PC-3 (cell line): ENCODE measurements around the gene UACA.
"Not testable (repeated sequence)": the region's sequence is repeated elsewhere in the genome, so short reads cannot be mapped to it uniquely, and the experiment has no call there.

Source experiments
- EZH2 ChIP-seq: fragments of 300-600 bp; sonication (generic); IDR thresholded peaks from one replicate; pipeline ENCODE4 v1.6.1; 2017; ENCODE audit warnings: antibody characterized with exemption, mild to moderate bottlenecking, low read length; ENCODE audit not compliant: unreplicated experiment
- TF ChIP-seq, protein P1 (sequence below): fragments of 300-600 bp; sonication (generic); conservative IDR thresholded peaks from 2 replicates; pipeline ENCODE4 v1.5.1; 2017; ENCODE audit warnings: antibody characterized with exemption, low read depth, mild to moderate bottlenecking, low read length

DNA sequence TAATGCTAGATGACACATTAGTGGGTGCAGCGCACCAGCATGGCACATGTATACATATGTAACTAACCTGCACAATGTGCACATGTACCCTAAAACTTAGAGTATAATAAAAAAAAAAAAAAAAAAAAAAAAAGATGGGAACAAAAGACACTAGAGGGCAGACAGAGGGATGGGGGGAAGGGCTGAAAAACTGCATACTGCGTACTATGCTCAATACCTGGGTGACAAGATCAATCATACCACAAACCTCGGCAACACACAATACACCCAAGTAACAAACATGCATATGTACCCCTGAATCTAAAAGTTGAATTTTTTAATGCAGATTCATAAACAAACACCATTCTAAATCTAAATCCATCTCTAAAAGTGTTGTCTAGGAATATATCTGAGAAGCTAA is 28.3 kb downstream of the UACA start:
- TF ChIP-seq, protein P1, sequence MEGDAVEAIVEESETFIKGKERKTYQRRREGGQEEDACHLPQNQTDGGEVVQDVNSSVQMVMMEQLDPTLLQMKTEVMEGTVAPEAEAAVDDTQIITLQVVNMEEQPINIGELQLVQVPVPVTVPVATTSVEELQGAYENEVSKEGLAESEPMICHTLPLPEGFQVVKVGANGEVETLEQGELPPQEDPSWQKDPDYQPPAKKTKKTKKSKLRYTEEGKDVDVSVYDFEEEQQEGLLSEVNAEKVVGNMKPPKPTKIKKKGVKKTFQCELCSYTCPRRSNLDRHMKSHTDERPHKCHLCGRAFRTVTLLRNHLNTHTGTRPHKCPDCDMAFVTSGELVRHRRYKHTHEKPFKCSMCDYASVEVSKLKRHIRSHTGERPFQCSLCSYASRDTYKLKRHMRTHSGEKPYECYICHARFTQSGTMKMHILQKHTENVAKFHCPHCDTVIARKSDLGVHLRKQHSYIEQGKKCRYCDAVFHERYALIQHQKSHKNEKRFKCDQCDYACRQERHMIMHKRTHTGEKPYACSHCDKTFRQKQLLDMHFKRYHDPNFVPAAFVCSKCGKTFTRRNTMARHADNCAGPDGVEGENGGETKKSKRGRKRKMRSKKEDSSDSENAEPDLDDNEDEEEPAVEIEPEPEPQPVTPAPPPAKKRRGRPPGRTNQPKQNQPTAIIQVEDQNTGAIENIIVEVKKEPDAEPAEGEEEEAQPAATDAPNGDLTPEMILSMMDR = not testable (repeated sequence)
- TF ChIP-seq EZH2 = not testable (repeated sequence)
